ENCODE results near the gene ACSS3. TPM values are rescaled to one million over a fixed set of nuclear protein-coding genes. Genes with fewer than 3 reads are reported as not detected.
"Not testable (repeated sequence)": the region's sequence is repeated elsewhere in the genome, so short reads cannot be mapped to it uniquely, and the experiment has no call there.

ACSS3 gene
- total RNA-seq, 1 donor from 2014 or later = 19.2 TPM

DNA sequence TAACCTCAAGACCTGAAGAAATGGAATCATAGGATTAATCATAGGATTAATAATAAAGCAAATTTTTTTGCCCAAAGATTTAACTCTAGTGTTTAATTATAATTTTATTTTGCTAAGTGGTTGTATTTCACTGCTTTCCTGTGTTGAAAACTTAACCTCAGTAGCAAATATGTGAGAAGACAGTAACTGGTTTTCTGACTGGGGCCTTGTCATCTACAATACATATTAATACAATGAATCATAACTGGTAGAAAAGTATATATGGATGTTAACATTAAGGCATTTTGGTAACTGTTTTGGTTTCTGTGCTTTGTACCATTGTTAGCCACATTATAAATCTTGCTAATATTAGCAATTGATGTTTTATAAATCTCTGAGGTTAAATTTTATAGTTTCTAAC lies 92.2 kb downstream of the ACSS3 start:
- no peak for DNase-seq

DNA sequence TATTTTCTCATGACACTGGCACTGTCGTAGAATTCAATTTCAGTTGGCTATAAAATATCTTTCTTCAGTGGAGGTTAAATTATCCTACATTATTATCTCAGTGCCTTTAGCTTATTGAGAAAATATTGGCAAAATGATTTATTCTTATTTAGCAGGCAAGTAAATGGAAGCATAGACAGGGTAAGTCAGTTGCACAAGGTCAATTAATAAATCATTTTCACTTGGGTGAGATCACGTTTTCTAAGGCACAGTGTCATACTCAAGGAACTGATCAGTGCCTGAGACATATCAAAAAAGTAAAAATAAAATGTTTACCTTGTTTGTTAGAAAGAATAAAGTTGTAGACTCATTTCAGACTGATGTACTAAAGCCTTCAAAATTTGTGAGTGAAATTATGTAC lies 95.0 kb downstream of the ACSS3 start:
- DNase-seq = no peak

- no peak for DNase-seq
These were observed 96.8 kb downstream of the ACSS3 start for GRCh38 chr12:81174664-81175063.

- DNase-seq = no peak
These were observed 98.9 kb downstream of the ACSS3 start for GRCh38 chr12:81176796-81177195.

DNA sequence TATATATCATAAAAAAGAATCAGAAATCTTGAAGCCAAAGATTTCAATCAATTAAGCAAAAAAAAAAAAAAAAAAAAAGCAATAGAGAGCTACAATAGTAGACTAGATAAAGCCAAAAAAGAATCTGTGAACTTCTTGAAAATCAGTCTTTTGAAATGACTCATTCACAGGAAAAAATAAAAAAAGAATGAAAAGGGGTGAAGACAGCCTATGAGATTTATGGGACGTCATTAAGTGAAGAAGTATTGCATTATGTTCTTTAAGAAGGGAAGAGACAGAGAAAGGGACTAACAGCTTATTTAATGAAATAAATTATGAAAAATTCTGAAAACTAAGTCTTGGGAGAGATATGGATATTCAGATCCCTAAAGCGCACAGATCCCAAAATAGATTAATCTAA lies 103.8 kb downstream of the ACSS3 start:
- no peak for DNase-seq

- no peak for DNase-seq
These were observed 109.8 kb downstream of the ACSS3 start for GRCh38 chr12:81187686-81188085.

GRCh38 chr12:81196595-81196994 lies 118.7 kb downstream of the ACSS3 start:
- no peak for DNase-seq

- not testable (repeated sequence) for DNase-seq
These were observed 122.7 kb downstream of the ACSS3 start for GRCh38 chr12:81200561-81200960.

DNA sequence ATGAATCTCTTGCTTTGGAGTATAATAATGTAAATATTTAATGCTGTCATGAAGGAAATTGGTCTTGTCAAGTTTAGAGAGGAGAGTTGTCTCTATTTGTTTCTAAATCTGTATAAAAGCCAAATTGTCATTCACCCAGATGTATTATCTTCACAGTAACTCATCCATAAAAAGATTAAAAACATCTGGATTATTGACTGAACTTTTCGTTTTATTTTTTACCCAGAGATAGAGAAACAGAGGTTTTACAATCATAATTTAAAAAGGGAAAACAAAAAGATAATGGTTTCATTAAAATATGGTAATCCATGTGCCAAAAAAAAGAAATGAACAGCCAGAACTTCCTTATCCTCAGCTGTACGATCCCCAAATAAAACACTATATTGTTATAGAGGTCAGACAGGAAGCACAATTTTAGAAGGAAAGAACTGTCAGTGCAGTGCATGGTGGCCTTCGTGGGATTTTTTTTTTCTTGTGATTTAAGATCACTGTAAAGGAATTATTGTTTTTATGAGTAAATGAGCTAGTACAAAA lies 125.9 kb downstream of the ACSS3 start:
- DNase-seq = peak; percentile 37

- no peak for DNase-seq
These were observed 127.5 kb downstream of the ACSS3 start for GRCh38 chr12:81205416-81205815.

DNA sequence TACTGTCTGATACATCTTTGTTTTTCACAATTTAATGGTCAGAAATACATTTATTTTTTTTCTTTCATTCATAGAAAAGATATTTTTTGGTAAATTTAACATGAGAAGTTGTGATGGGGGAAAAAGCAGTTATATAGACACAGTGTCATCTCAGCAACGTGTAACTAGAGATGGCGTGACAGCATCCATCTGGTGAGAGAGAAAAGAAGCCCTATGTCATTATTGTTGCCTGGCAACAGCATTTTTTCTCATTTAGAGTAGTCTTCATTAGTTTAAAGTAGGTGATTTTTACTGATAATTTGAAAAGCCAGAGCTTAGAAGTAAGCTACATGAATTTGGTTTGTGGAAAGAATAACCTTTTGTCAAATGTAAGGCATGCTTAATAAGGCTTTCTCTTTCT lies 128.6 kb downstream of the ACSS3 start:
- no peak for DNase-seq

GRCh38 chr12:81207173-81207572 lies 129.3 kb downstream of the ACSS3 start:
- no peak for DNase-seq

DNA sequence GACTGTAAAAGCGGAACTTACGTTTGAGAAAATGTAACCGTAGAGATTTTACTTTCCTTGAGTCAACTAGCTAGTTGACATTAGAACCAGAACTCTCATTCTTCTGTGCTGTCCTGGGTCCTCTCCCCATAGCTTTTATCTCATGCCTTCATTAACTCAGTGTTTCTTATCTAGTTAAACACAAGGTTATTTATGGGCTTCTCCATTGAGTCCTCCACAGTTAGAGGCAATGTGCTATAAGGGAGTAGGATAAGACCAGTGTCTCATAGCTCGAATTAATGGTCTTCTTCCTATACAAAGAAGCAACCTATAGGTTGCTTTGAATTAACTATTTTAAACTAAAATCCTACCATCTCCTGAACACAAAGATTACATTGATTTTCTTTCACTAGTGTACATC lies 129.8 kb downstream of the ACSS3 start:
- DNase-seq = no peak

DNA sequence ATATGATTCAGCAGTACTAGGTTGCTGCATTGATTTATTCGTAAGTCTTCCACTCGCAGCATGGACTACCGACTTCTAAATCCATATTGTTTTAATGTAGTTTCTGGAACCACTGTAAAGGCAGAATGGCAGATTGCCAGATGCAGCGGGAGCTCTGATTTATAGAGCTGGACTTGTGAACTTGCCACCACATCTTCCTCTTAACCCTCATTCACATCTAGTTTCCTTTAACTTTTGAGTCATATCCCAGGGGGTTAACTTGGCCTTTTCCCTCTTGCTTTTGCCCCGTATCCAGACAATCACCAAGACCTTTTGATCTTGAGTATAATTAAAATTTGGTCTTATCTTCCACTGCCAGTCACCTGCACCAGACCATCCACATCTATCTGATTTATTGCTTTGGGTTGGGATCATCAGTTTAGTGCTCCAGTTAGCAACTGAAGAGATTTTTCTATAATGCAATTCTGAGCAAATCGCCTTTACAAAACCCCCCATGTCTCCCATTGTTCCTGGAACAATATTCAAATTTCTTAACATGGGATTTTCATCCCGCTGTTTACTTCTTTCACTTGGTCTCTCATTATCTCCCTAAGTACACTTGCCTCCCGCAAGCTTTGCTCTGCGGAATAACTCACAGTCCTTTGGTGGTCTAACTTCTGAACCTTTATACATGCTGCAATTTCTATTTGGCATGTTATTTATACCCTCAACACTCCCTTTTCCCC lies 130.5 kb downstream of the ACSS3 start:
- DNase-seq = peak; percentile 44

DNA sequence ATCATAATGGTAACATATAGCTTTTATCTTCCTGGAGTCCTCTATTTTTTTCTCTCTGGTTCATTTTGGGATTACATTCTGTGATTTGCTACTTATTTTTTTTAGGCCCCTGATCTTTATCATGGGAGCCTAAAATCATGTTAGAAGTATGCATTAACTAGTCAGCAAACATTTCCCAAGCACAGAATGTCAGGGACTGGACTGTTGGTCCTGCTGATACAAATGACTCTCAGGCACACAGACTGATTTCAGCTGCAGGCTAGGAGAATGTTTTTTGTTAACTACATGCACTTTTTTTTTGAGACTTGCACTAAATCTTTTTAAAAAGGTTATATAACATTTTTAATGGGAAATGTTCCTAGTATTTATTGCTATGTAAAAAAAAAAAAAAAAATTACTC lies 131.1 kb downstream of the ACSS3 start:
- no peak for DNase-seq

DNA sequence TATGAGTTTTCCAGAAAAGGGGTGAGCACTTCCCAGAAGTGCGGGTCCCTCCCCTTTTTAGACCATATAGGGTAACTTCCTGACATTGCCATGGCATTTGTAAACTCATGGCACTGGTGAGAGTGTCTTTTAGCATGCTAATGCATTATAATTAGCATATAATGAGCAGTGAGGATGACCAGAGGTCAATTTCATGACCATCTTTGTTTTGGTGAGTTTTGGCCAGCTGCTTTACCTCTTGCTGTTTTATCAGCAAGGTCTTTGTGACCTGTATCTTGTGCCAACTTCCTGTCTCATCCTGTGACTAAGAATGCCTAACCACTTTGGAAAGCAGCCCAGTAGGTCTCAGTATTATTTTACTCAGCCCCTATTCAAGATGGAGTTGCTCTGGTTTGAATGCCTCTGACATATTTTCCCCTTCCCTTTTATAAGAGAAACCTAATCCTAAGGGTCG lies 131.9 kb downstream of the ACSS3 start:
- DNase-seq = not testable (repeated sequence)

DNA sequence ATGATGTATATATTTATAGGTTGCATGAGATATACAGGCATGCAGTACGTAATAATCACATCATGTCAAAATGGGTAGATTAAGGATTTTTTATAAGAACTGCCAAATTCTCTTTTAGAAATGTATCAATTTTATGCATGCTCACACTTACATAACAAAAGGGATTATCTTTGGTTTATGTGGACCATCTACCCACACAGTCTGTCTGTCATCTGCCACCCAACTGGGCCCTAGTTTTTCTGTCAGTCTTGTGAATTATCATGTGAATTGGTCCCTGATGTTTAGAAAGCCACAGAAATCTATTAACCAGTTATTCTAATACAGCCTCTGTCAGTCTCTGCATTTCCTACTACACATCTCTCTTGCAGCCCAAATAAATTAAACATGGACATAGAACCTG lies 133.4 kb downstream of the ACSS3 start:
- no peak for DNase-seq

- DNase-seq = no peak
These were observed 135.3 kb downstream of the ACSS3 start for GRCh38 chr12:81212996-81213696.

DNA sequence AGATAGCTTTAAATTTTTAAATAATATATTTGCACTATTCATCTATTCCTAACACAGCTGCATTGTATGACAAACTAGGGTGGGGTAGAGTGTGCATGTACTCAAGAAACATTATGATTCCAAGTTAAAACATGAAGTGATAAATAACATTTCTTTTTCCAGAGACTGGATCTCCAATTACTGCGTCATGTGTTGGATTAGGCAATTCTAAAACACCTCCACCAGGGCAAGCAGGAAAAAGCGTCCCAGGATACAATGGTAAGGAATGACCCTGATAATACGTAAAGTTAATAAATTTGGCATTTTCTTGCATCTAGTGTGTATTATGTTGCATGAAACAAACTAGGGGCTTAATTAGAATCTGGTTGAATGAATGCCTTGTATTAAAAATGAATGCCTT lies 138.9 kb downstream of the ACSS3 start:
- no peak for DNase-seq

DNA sequence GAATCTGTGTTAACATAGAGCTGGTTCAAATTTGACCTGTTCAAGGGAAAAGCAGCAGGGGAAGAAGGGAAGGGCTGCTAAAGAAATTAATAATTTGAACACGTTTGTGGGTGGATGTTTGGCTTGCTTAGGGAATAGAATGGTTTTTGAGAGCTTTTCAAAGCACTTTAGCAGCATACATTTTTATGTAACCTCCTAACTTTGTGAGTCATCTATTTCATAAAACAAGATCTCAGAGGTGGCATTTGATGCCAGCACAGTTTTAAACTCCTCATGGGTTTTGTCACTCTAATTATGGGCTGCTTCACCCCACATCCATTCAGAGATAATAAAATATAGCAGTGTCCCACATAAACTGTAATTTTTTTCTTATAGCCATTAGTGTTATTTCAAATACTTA lies 143.8 kb downstream of the ACSS3 start:
- no peak for DNase-seq

GRCh38 chr12:81222846-81223592 lies 145.1 kb downstream of the ACSS3 start:
- DNase-seq = no peak

GRCh38 chr12:81224626-81225025 lies 146.7 kb downstream of the ACSS3 start:
- DNase-seq = no peak

GRCh38 chr12:81229759-81230158 lies 151.9 kb downstream of the ACSS3 start:
- no peak for DNase-seq

Measured in skin of body (tissue), 2 donors.